ENCODE measurements around the gene ANKZF1.

- TF ChIP-seq CTCF (IDR thresholded peaks at IDR 0.05) (no peak), POLR2A (IDR thresholded peaks at IDR 0.05) (no peak)
Measured at GRCh38 chr2:219261024-219261855, 31.6 kb downstream of the ANKZF1 start.
